Measurements from ENCODE around the gene HCLS1.

GRCh38 chr3:121598564-121598963 lies 62.1 kb downstream of the HCLS1 start:
- TF ChIP-seq CTCF (IDR thresholded peaks at IDR 0.05; ENCODE audit: low read length): no peak
- no peak for TF ChIP-seq EZH2 (IDR thresholded peaks at IDR 0.05; ENCODE audit: borderline replicate concordance, low read length)

Measured in OCI-LY1 (cell line).